LNCaP clone FGC (cell line): Measurements from ENCODE around the gene TSPAN32.
"Not testable (repeated sequence)": the region's sequence is repeated elsewhere in the genome, so short reads cannot be mapped to it uniquely, and the experiment has no call there.

Source experiments
- DNase-seq: peaks from one replicate; pipeline ENCODE4 v3.0.0-alpha.2; 2011; ENCODE audit warnings: low read depth
- H3K4me3 ChIP-seq: 2 replicates; pipeline ENCODE4 v1.5.1; 2011; ENCODE audit warnings: mild to moderate bottlenecking, low read depth, low read length, control low read depth
- CTCF ChIP-seq: IDR thresholded peaks from 2 replicates; pipeline ENCODE4 v1.5.1; 2012; ENCODE audit warnings: mild to moderate bottlenecking; ENCODE audit not compliant: control insufficient read depth, insufficient read depth; ENCODE audit errors: extremely low read depth

TSPAN32 gene

GRCh38 chr11:2359557-2359956, 57.7 kb downstream of the TSPAN32 start:
- H3K4me3 ChIP-seq, result no peak overlapping the region
- TF ChIP-seq CTCF, result no peak
- no peak for DNase-seq

- H3K4me3 ChIP-seq, result no peak overlapping the region
- TF ChIP-seq CTCF, result no peak
- no peak for DNase-seq
Observed at GRCh38 chr11:2360081-2360642, 58.3 kb downstream of the TSPAN32 start.

GRCh38 chr11:2361565-2361964, 59.8 kb downstream of the TSPAN32 start:
- TF ChIP-seq CTCF, result no peak
- no peak overlapping the region for H3K4me3 ChIP-seq
- DNase-seq, result no peak

GRCh38 chr11:2362414-2362813, 60.6 kb downstream of the TSPAN32 start:
- TF ChIP-seq CTCF, result no peak
- H3K4me3 ChIP-seq, result no peak overlapping the region
- no peak for DNase-seq

- DNase-seq, result no peak
- no peak for TF ChIP-seq CTCF
- no peak overlapping the region for H3K4me3 ChIP-seq
Observed at GRCh38 chr11:2363130-2363529, 61.3 kb downstream of the TSPAN32 start.

- no peak for DNase-seq
- no peak for TF ChIP-seq CTCF
- no peak overlapping the region for H3K4me3 ChIP-seq
Observed at GRCh38 chr11:2363577-2364370, 62.0 kb downstream of the TSPAN32 start.

- not testable (repeated sequence) for DNase-seq, H3K4me3 ChIP-seq
Observed at GRCh38 chr11:2364386-2364785, 62.6 kb downstream of the TSPAN32 start.
